Panc1 (cell line): ENCODE measurements around the gene DDIT3. TPM values are rescaled to one million over a fixed set of nuclear protein-coding genes. Genes with fewer than 3 reads are reported as not detected.
"Not testable (repeated sequence)": the region's sequence is repeated elsewhere in the genome, so short reads cannot be mapped to it uniquely, and the experiment has no call there.

Experiments used
- ATAC-seq: fragments of 200-7000 bp; cut with Tn5 transposase; 2 replicates; pipeline ENCODE4 v1.9.1; 2020; ENCODE audit warnings: mild to moderate bottlenecking, moderate library complexity
- BruUV-seq: library from RNA; stranded (reverse); fragments of 400-500 nt; replicated peaks from 2 replicates; lab custom pipeline; 2021; lab: Mats Ljungman, UMichigan
- CTCF ChIA-PET: fragments of 300-600 bp; sonication (Branson Sonifier 250); formaldehyde crosslinking; loops from one replicate; lab custom pipeline; 2022; ENCODE audit warnings: antibody characterized with exemption; lab: Charles Lee
- POLR2A ChIA-PET: fragments of 300-600 bp; sonication (Branson Sonifier 250); formaldehyde crosslinking; loops from one replicate; lab custom pipeline; 2022; ENCODE audit warnings: antibody characterized with exemption; lab: Charles Lee
- DNase-seq: peaks from one replicate; pipeline ENCODE4 v3.0.0-alpha.2; 2010; ENCODE audit warnings: low read depth, low spot score
- H3K27ac ChIP-seq: 2 replicates; pipeline ENCODE4 v1.5.1; 2011; ENCODE audit warnings: mild to moderate bottlenecking, low read length, inconsistent platforms
- H3K27me3 ChIP-seq: fragments of 200-500 bp; sonication (Bioruptor generic); 2 replicates; pipeline ENCODE4 v1.6.0; 2014; ENCODE audit warnings: low read length, inconsistent platforms; ENCODE audit not compliant: control insufficient read depth, insufficient read depth
- H3K36me3 ChIP-seq: fragments of 200-500 bp; sonication (Bioruptor generic); 2 replicates; pipeline ENCODE4 v1.5.1; 2014; ENCODE audit warnings: inconsistent platforms, mild to moderate bottlenecking, low read length, moderate library complexity; ENCODE audit not compliant: control insufficient read depth, insufficient read depth
- H3K4me1 ChIP-seq: 2 replicates; pipeline ENCODE4 v1.5.1; 2011; ENCODE audit warnings: inconsistent platforms, mild to moderate bottlenecking, low read length, moderate library complexity; ENCODE audit not compliant: control insufficient read depth, insufficient read depth
- H3K4me3 ChIP-seq, 2 experiments: 2 replicates each; pipeline ENCODE4 v1.5.1; 2011 to 2012; ENCODE audit warnings: low read depth in 2 of 2, low read length in 2 of 2, mild to moderate bottlenecking in 2 of 2, inconsistent platforms in 1 of 2, moderate library complexity in 1 of 2
- H3K9me3 ChIP-seq: fragments of 200-500 bp; sonication (Bioruptor generic); 2 replicates; pipeline ENCODE4 v1.5.1; 2014; ENCODE audit warnings: low read depth, mild to moderate bottlenecking, inconsistent platforms, low read length, moderate library complexity; ENCODE audit not compliant: control insufficient read depth, insufficient read depth
- POLR2AphosphoS5 ChIP-seq: IDR thresholded peaks from 2 replicates; pipeline ENCODE4 v1.6.1; 2012; ENCODE audit warnings: mild to moderate bottlenecking, low read depth, low read length, moderate library complexity
- SIN3A ChIP-seq: IDR thresholded peaks from 2 replicates; pipeline ENCODE4 v1.6.1; 2012; ENCODE audit warnings: low read depth, mild to moderate bottlenecking, low read length, moderate library complexity, borderline replicate concordance; ENCODE audit not compliant: insufficient read depth
- TCF7L2 ChIP-seq: IDR thresholded peaks from 2 replicates; pipeline ENCODE4 v1.6.1; 2011; ENCODE audit warnings: mild to moderate bottlenecking, low read depth, low read length, inconsistent platforms
- in situ Hi-C: cut with HindIII; loops from 2 replicates; pipeline ENCODE4 v1.10.0; 2016; ENCODE audit warnings: low sequenced_read_pairs, low pct_unique_long_range_greater_than_20kb
- intact Hi-C: fragments of 100-400 bp; cut with micrococcal nuclease; formaldehyde crosslinking; loops from one replicate; pipeline ENCODE4 v1.10.0; 2022; ENCODE audit not compliant: unreplicated experiment
- total RNA-seq: library from RNA; stranded (reverse); gene quantifications from one replicate; pipeline ENCODE4 v1.2.1, GENCODE V29; 2021; ENCODE audit not compliant: unreplicated experiment
- TF ChIP-seq, protein P1 (sequence below), 2 experiments: IDR thresholded peaks; 2 replicates each; pipeline ENCODE4 v1.6.1; 2011 to 2012; ENCODE audit warnings: low read depth in 2 of 2, control low read depth in 1 of 2, low read length in 1 of 2, mild to moderate bottlenecking in 1 of 2, moderate library complexity in 1 of 2; ENCODE audit not compliant: insufficient read depth in 1 of 2
- TF ChIP-seq, protein P2 (sequence below): fragments of 450-650 bp; IDR thresholded peaks from 2 replicates; pipeline ENCODE4 v1.5.1; 2017; ENCODE audit warnings: mild to moderate bottlenecking

Gene DDIT3
- total RNA-seq, 1 experiment from 2014 or later = 47.2 TPM

DNA sequence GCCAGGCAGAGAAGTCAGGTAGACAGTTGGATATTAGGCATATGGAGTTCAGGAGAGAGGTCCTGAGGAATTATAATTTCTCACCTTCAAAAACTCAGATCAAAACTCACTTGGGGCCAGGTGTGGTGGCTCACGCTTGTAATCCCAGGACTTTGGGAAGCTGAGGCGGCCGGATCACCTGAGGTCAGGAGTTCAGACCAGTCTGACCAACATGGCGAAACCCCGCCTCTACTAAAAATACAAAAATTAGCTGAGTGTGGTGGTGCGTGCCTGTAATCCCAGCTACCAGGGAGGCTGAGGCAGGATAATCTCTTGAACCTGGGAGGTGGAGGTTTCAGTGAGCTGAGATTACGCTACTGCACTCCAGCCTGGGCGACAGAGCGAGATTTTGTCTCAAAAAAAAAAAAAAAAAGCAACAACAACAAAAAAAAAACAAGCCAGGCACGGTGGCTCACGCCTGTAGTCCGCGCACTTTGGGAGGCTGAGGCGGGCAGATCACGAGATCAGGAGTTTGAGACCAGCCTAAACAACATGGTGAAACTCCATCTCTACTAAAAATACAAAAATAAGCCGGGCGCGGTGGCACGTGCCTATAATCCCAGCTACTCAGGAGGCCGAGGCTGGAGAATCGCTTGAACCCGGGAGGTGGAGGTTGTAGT lies 17.9 kb downstream of the DDIT3 start:
- H3K27ac ChIP-seq, in situ Hi-C loops, H3K4me1 ChIP-seq, POLR2A ChIA-PET, intact Hi-C loops, BruUV-seq, H3K4me3 ChIP-seq, DNase-seq, H3K9me3 ChIP-seq, CTCF ChIA-PET, H3K27me3 ChIP-seq, ATAC-seq: not testable (repeated sequence)
- peaks cover 26% of the 10 kb centered on the region for H3K36me3 ChIP-seq

DNA sequence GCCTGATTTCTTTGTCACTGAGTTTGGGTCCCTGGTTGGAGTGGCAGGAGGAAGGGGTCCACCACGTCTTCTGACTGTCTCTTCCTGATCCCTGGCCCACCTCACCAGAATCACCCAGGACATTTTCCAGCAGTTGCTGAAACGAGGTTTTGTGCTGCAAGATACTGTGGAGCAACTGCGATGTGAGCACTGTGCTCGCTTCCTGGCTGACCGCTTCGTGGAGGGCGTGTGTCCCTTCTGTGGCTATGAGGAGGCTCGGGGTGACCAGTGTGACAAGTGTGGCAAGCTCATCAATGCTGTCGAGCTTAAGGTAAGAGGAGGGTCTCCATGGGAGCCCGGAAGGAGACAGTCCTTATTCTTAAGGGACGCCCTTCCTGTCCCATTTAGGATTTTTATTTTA lies 20.1 kb downstream of the DDIT3 start:
- Histone ChIP-seq H3K27me3 (no peaks in the 10 kb centered on the region), H3K4me1 (no peaks in the 10 kb centered on the region), H3K36me3 (peaks cover 27% of the 10 kb centered on the region), H3K4me3 (no peak overlapping the region), H3K27ac (no peak overlapping the region), H3K9me3 (no peaks in the 10 kb centered on the region)
- in situ Hi-C loops = no loop called here
- BruUV-seq = no TSS peak
- no peak for ATAC-seq
- CTCF ChIA-PET = interaction anchor here (0.6 kb wide), 1 partner anchor 40 kb away, joined by 3 read pairs; no protein-coding TSS in a partner anchor
- no peak for DNase-seq
- intact Hi-C loops = no loop called here
- no peak for TF ChIP-seq TCF7L2
- no peak for TF ChIP-seq SIN3A
- TF ChIP-seq, protein P1, sequence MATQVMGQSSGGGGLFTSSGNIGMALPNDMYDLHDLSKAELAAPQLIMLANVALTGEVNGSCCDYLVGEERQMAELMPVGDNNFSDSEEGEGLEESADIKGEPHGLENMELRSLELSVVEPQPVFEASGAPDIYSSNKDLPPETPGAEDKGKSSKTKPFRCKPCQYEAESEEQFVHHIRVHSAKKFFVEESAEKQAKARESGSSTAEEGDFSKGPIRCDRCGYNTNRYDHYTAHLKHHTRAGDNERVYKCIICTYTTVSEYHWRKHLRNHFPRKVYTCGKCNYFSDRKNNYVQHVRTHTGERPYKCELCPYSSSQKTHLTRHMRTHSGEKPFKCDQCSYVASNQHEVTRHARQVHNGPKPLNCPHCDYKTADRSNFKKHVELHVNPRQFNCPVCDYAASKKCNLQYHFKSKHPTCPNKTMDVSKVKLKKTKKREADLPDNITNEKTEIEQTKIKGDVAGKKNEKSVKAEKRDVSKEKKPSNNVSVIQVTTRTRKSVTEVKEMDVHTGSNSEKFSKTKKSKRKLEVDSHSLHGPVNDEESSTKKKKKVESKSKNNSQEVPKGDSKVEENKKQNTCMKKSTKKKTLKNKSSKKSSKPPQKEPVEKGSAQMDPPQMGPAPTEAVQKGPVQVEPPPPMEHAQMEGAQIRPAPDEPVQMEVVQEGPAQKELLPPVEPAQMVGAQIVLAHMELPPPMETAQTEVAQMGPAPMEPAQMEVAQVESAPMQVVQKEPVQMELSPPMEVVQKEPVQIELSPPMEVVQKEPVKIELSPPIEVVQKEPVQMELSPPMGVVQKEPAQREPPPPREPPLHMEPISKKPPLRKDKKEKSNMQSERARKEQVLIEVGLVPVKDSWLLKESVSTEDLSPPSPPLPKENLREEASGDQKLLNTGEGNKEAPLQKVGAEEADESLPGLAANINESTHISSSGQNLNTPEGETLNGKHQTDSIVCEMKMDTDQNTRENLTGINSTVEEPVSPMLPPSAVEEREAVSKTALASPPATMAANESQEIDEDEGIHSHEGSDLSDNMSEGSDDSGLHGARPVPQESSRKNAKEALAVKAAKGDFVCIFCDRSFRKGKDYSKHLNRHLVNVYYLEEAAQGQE (IDR thresholded peaks at IDR 0.05; ENCODE audit: insufficient read depth in 1 of 2, low read depth in 2 of 2, low read length in 1 of 2) = no peak
- TF ChIP-seq POLR2AphosphoS5 = no peak; the same call in 1 of the 2 replicates
- TF ChIP-seq, protein P2, sequence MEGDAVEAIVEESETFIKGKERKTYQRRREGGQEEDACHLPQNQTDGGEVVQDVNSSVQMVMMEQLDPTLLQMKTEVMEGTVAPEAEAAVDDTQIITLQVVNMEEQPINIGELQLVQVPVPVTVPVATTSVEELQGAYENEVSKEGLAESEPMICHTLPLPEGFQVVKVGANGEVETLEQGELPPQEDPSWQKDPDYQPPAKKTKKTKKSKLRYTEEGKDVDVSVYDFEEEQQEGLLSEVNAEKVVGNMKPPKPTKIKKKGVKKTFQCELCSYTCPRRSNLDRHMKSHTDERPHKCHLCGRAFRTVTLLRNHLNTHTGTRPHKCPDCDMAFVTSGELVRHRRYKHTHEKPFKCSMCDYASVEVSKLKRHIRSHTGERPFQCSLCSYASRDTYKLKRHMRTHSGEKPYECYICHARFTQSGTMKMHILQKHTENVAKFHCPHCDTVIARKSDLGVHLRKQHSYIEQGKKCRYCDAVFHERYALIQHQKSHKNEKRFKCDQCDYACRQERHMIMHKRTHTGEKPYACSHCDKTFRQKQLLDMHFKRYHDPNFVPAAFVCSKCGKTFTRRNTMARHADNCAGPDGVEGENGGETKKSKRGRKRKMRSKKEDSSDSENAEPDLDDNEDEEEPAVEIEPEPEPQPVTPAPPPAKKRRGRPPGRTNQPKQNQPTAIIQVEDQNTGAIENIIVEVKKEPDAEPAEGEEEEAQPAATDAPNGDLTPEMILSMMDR = no peak
- POLR2A ChIA-PET = no interaction called here

DNA sequence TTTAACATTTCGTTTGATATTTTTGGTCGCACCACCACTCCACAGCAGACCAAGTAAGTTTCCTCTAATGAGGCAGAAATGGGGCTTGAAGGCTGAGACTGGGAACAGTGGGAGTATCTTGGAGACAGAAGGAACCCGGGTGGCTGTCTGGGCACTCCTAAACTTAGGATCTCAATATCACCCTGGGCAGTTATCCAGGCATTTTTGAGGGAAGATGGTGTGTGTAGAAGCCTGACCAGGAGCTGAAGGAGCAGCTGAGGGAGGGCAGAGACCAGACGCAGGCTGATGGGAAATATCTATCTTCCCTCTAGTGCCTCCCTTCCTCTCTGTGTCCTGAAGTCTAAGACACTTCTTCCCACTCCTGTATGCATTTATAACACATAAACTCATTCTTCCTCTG lies 21.7 kb downstream of the DDIT3 start:
- in situ Hi-C loops = no loop called here
- no peak overlapping the region for H3K27ac ChIP-seq
- H3K27me3 ChIP-seq = no peaks in the 10 kb centered on the region
- H3K9me3 ChIP-seq = no peaks in the 10 kb centered on the region
- ChIA-PET POLR2A (no interaction called here), CTCF (interaction anchor here (0.5 kb wide), 1 partner anchor 97 kb away, joined by 3 read pairs; no protein-coding TSS in a partner anchor)
- intact Hi-C loops = no loop called here
- ATAC-seq (no peak), DNase-seq (no peak)
- TF ChIP-seq TCF7L2 (no peak), POLR2AphosphoS5 (no peak), SIN3A (no peak)
- TF ChIP-seq, protein P2 = no peak
- TF ChIP-seq, protein P1 (IDR thresholded peaks at IDR 0.05; ENCODE audit: insufficient read depth in 1 of 2, low read depth in 2 of 2, low read length in 1 of 2) = no peak
- peaks cover 24% of the 10 kb centered on the region for H3K36me3 ChIP-seq
- no peak overlapping the region for H3K4me3 ChIP-seq
- no TSS peak for BruUV-seq
- H3K4me1 ChIP-seq = no peaks in the 10 kb centered on the region
